Amygdala (tissue), 56 donors: ENCODE data around the gene INIP.
A peak's percentile ranks its signal among the peaks of the same experiment; 100 is the strongest.
"Not testable (repeated sequence)": the region's sequence is repeated elsewhere in the genome, so short reads cannot be mapped to it uniquely, and the experiment has no call there.

Experiments
- DNase-seq, 56 donors: peaks; one replicate each; lab custom pipeline; 2025; lab: John Stamatoyannopoulos, UW

The INIP gene

GRCh38 chr9:112744177-112744576 is 26.3 kb upstream of the INIP start:
- no peak for DNase-seq

- DNase-seq = peak in 2 of 56 donors; percentile 3 to 7
Observed at GRCh38 chr9:112743216-112743836, 25.4 kb upstream of the INIP start.

- DNase-seq = no peak
Observed at GRCh38 chr9:112734892-112735291, 17.0 kb upstream of the INIP start.

GRCh38 chr9:112731971-112732370 is 14.1 kb upstream of the INIP start:
- no peak for DNase-seq

GRCh38 chr9:112728401-112728800 is 10.5 kb upstream of the INIP start:
- DNase-seq = no peak

- DNase-seq = no peak
Observed at GRCh38 chr9:112726428-112726827, 8.5 kb upstream of the INIP start.

- no peak for DNase-seq
Observed at GRCh38 chr9:112725961-112726360, 8.0 kb upstream of the INIP start.

GRCh38 chr9:112722749-112723148 is 4.8 kb upstream of the INIP start:
- not testable (repeated sequence) for DNase-seq

GRCh38 chr9:112720113-112720780 is 2.3 kb upstream of the INIP start:
- DNase-seq = no peak

- DNase-seq = no peak
Observed at GRCh38 chr9:112719696-112720095, 1.8 kb upstream of the INIP start.

- DNase-seq = peak in 1 of 56 donors; percentile 3
Observed at GRCh38 chr9:112719241-112719691, 1.3 kb upstream of the INIP start.

GRCh38 chr9:112712678-112713077 is 5.2 kb downstream of the INIP start:
- DNase-seq = no peak

- peak in 18 of 56 donors; percentile 0 to 72 (median 10) for DNase-seq
Observed at GRCh38 chr9:112711050-112711689, 6.7 kb downstream of the INIP start.

- peak in 19 of 56 donors; percentile 1 to 48 (median 21) for DNase-seq
Observed at GRCh38 chr9:112705768-112706427, 12.0 kb downstream of the INIP start.

GRCh38 chr9:112703304-112703703 is 14.6 kb downstream of the INIP start:
- DNase-seq = no peak

- DNase-seq = no peak
Observed at GRCh38 chr9:112700085-112700484, 17.8 kb downstream of the INIP start.

- no peak for DNase-seq
Observed at GRCh38 chr9:112699230-112699629, 18.7 kb downstream of the INIP start.

- no peak for DNase-seq
Observed at GRCh38 chr9:112696461-112696860, 21.5 kb downstream of the INIP start.

- DNase-seq = no peak
Observed at GRCh38 chr9:112694706-112695555, 23.0 kb downstream of the INIP start.

- DNase-seq = no peak
Observed at GRCh38 chr9:112689161-112689740, 28.7 kb downstream of the INIP start.
